Sigmoid colon (tissue), 7 donors: ENCODE measurements around the gene TPST1. TPM values are rescaled to one million over a fixed set of nuclear protein-coding genes. Genes with fewer than 3 reads are reported as not detected.

Experiments used
- polyA plus RNA-seq, 3 donors: library from polyadenylated mRNA; stranded (reverse); fragments of 200-250 nt; gene quantifications; one replicate each; pipeline ENCODE4 v1.2.3, GENCODE V29; 2013
- small RNA-seq, 3 donors: library from RNA; depleted of rRNA; stranded (forward); fragments of <200 nt; gene quantifications; one replicate each; pipeline ENCODE3, GENCODE V24; 2016
- total RNA-seq, 4 donors: library from RNA; depleted of rRNA; stranded (reverse); fragments of >200 nt; gene quantifications; one replicate each; pipeline ENCODE4 v1.1.0, GENCODE V29; 2016
- donor health status: healthy with polysubstance abuse.
- donor health status: Bipolar disorder and iron deficiency.
- donor health status: healthy.

The TPST1 gene
- total and polyA plus RNA-seq, 7 donors = 0.92 to 31.3 (median 21.0) TPM

Small RNA genes lying within 50 kb of the gene (small RNA-seq; reads per million reads assigned to genes)
- gene RNU6-313P = 0 reads per million in 3 donors

Other genes with a start within 250 kb of the TPST1 start
- gene GUSB, start 223.1 kb upstream of the TPST1 start, total RNA-seq = 10 to 100 TPM; 17.2 to 25.2 (median 20.6) TPM
- 10 to 100 TPM; 26.4 to 59.5 (median 49.7) TPM for gene GUSB, start 223.1 kb upstream of the TPST1 start, polyA plus RNA-seq
- 10 to 100 TPM; 15.6 to 30.7 (median 24.2) TPM for gene ASL, start 129.5 kb upstream of the TPST1 start, total RNA-seq
- 100 to 1,000 TPM in 2 of 3 donors, 10 to 100 TPM in 1; 93.7 to 120 (median 109) TPM for gene ASL, start 129.5 kb upstream of the TPST1 start, polyA plus RNA-seq
- 10 to 100 TPM; 24.1 to 48.5 (median 37.1) TPM for gene CRCP, start 90.5 kb upstream of the TPST1 start, total RNA-seq
- 10 to 100 TPM; 18.6 to 25.7 (median 24.3) TPM for gene CRCP, start 90.5 kb upstream of the TPST1 start, polyA plus RNA-seq